GM18505 (cell line): ENCODE data around the gene EXTL1.
"Not testable (repeated sequence)": the region's sequence is repeated elsewhere in the genome, so short reads cannot be mapped to it uniquely, and the experiment has no call there.

Experiments used
- ATAC-seq: cut with Tn5 transposase; IDR thresholded peaks from one replicate; pipeline ENCODE4 v1.9.1; 2021; ENCODE audit not compliant: unreplicated experiment
- POLR2A ChIP-seq: IDR thresholded peaks from 4 replicates; pipeline ENCODE4 v1.6.1; 2011; ENCODE audit warnings: borderline replicate concordance; ENCODE audit not compliant: insufficient read depth, insufficient read length; ENCODE audit errors: extremely low read depth

Gene EXTL1, protein sequence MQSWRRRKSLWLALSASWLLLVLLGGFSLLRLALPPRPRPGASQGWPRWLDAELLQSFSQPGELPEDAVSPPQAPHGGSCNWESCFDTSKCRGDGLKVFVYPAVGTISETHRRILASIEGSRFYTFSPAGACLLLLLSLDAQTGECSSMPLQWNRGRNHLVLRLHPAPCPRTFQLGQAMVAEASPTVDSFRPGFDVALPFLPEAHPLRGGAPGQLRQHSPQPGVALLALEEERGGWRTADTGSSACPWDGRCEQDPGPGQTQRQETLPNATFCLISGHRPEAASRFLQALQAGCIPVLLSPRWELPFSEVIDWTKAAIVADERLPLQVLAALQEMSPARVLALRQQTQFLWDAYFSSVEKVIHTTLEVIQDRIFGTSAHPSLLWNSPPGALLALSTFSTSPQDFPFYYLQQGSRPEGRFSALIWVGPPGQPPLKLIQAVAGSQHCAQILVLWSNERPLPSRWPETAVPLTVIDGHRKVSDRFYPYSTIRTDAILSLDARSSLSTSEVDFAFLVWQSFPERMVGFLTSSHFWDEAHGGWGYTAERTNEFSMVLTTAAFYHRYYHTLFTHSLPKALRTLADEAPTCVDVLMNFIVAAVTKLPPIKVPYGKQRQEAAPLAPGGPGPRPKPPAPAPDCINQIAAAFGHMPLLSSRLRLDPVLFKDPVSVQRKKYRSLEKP

GRCh38 chr1:26021647-26022403 is at the start of gene EXTL1:
Gene EXTL1, plus strand, starts transcription at chr1:26021775. Its CDS starts 872 bp downstream, at chr1:26022647.
- no peak for TF ChIP-seq POLR2A
- no peak for ATAC-seq

DNA sequence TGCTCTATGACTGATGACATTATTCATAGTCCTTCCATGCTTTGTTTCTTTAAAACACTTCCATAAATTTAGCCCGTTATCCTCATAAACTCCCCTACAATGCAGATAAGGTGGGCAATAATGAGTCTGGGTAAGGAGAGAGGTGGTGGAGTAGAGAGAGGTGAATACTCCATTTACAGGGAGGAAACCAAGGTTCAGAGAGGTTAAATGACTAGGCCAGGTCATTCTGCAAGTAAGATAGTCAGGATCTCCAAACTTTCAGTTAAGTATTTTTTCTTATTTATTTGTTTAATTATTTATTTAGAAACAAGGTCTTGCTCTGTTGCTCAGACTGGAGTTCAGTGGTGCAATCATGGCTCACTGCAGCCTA is 49.8 kb upstream of the EXTL1 start:
- ATAC-seq = no peak
- TF ChIP-seq POLR2A = no peak

GRCh38 chr1:25973610-25974321 is 47.8 kb upstream of the EXTL1 start:
- TF ChIP-seq POLR2A = no peak
- no peak for ATAC-seq

GRCh38 chr1:25977801-25978200 is 43.8 kb upstream of the EXTL1 start:
- ATAC-seq = no peak
- no peak for TF ChIP-seq POLR2A

GRCh38 chr1:25978403-25978802 is 43.2 kb upstream of the EXTL1 start:
- TF ChIP-seq POLR2A = no peak
- ATAC-seq = no peak

DNA sequence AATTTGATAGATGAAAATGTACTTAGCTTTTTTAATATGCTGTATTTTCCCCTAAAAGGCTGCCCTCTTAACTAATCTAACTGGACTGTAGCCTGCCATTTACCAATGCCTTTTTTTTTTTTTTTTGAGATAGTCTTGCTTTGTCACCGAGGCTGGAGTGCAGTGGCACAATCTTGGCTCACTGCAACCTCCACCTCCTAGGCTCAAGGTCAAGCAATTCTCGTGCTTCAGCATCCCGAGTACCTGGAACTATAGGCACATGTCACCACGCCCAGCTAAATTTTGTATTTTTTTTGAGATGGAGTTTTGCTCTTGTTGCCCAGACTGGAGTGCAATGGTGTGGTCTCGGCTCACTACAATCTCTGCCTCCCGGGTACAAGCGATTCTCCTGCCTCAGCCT is 42.4 kb upstream of the EXTL1 start:
- no peak for ATAC-seq
- no peak for TF ChIP-seq POLR2A

GRCh38 chr1:25985171-25985570 is 36.4 kb upstream of the EXTL1 start:
- no peak for ATAC-seq
- TF ChIP-seq POLR2A = no peak

GRCh38 chr1:25985670-25986069 is 35.9 kb upstream of the EXTL1 start:
- ATAC-seq = no peak
- TF ChIP-seq POLR2A = no peak

- ATAC-seq = not testable (repeated sequence)
Observed at GRCh38 chr1:25986773-25987172, 34.8 kb upstream of the EXTL1 start.

GRCh38 chr1:25987951-25988350 is 33.6 kb upstream of the EXTL1 start:
- no peak for ATAC-seq
- no peak for TF ChIP-seq POLR2A

GRCh38 chr1:25989440-25990234 is 31.9 kb upstream of the EXTL1 start:
- ATAC-seq = no peak

DNA sequence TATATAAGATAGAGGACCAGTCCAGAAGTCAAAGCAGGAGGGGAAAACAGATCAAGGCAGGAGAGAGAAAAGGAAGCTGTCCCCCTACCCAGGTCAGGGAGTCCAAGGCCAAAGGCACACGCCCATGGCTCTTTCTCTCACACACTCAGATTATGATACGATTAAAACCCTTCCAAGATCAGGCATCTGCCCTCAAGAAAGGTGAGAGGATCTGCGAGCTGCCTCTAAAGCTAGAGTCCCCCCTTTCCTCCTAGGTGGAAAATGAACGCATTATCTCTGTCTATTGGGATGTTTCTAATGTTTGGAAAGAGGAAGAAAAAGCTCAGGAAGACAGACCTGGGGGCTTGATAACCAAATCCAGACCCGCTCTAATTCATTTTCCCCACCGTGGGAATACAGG is 31.3 kb upstream of the EXTL1 start:
- ATAC-seq = no peak
- no peak for TF ChIP-seq POLR2A

More at GRCh38 chr1:25989440-25990234, 31.9 kb upstream of the EXTL1 start:
- TF ChIP-seq POLR2A = no peak
